M059J (cell line): ENCODE data around the gene ANO3. TPM values are rescaled to one million over a fixed set of nuclear protein-coding genes. Genes with fewer than 3 reads are reported as not detected.
"Not testable (repeated sequence)": the region's sequence is repeated elsewhere in the genome, so short reads cannot be mapped to it uniquely, and the experiment has no call there.

Source experiments
- DNase-seq: peaks from one replicate; pipeline ENCODE4 v3.0.0-alpha.2; 2012; ENCODE audit warnings: low read depth
- total RNA-seq: library from RNA; depleted of rRNA; stranded (reverse); fragments of >200 nt; shearing (Covaris generic); gene quantifications from 2 replicates; pipeline ENCODE4 v1.2.3, GENCODE V29; 2014; rRNA removed

The ANO3 gene
- total RNA-seq, result 0.30 and 0.34 TPM in 2 replicates

- peak; percentile 73 for DNase-seq
Observed at GRCh38 chr11:26331911-26332571, at the start of gene ANO3. TSS of gene ANO3 (plus strand) at chr11:26332130. CDS start at chr11:26332276, 146 bp downstream.

DNA sequence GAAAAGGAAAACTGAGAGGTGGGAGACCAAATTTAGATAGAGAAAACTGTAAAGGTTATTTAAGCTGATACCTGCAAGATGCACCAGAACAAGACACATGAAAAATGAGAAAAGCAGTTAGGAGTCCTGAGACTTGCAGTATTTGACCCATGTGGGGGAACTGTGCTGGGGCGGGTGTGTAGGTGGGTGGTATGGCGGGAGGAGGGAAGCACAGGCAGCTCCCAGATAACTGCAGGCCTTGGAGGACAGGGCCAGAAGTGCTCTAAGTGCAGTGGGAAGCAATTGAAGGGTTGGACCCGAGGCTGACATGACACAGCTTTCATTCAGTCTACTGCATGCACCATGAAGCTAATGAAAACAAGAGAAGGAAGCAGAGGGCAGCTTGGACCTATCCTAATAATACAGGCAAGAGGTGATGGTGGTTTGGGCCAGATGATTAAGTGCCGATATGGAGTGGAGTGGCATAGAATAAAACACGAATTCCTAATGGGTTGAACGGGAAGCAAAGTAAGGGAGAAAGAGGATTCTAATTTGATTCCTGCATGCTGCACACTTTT, 48.0 kb upstream of the ANO3 start:
- DNase-seq, result no peak

- no peak for DNase-seq
Observed at GRCh38 chr11:26285608-26286007, 46.3 kb upstream of the ANO3 start.

DNA sequence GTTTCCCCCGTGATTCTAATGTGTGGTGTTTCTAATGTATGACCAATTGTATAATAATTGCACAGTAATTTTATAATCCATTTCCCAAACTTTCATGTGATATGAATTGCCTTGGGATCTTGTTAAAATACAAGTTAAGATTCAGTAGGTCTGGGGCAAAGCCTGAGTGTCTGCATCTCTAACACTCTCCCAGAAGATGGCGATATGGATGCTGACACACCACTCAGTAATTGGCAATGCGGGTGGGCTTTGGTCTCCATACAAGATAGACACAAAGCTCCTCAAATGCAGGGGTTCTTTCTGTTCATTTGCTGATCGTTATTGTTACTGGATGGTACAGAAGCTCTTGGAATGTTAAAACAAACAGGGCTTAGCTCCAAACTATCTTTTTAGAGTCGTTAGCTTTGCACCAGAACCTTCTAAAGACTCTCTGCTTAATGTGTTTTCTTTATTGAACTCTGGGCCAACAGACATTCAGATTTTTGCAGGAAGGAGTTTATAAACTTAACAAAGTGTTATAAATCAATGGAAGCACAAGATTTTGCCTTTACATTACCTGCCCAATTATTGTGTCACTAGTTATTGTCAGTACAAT, 45.4 kb upstream of the ANO3 start:
- peak; percentile 11 for DNase-seq

- no peak for DNase-seq
Observed at GRCh38 chr11:26287067-26287518, 44.8 kb upstream of the ANO3 start.

DNA sequence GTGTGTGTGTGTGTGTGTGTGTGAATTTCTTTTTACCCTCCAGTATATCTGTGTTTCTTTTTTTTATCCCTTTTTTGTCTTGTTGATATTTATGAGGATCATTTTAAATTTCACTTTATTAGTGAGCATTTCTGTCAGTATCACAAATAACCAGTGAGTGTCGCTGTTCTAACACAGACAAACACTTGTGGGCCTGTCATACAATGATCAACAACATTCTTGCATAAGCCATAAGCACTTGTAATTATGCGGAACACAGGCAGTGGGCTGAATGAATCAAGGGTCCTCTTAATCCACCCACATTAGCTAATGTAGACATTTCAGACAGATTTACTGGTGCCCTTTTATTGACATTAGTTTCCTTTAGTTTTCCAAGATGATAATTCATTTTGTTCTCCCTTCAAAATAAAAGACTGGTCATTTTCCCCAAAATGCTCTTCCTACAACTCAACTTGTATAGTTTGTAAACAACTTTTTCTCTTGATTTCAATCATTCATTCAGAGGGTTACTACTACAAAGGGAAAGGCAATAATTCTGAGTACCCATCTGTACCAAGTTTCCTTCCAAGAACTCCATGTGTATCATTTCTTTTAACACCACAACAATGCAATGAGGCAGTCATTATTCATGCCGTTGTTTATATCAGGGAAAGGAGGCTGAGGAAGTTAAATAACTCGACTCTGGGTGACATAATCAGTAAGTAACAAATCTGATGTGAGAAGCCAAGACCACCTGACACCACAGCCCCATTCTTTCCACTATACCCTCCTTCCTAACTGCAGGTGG, 34.5 kb upstream of the ANO3 start:
- DNase-seq, result peak; percentile 40

- not testable (repeated sequence) for DNase-seq
Observed at GRCh38 chr11:26316372-26316771, 15.6 kb upstream of the ANO3 start.

DNA sequence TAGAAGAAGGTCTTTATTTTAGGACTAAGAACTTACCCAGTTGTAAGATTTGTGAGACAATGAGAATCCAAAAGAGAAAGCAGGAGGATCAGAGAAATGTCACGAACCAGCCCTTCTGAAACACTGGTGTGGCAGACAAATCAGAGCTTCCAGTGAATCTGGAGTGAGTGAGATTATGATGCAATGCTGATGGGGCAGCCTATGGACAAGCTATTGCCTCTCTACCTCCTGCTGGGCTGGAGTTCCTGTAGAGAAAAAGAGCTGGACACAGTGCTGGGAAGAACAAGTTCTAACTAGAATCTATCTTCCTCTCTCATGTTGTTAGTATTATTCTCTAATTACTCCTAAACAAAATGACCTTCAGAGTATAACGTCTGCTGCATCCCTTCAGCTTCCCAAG, 12.0 kb upstream of the ANO3 start:
- DNase-seq, result no peak

- DNase-seq, result no peak
Observed at GRCh38 chr11:26321516-26321915, 10.4 kb upstream of the ANO3 start.

GRCh38 chr11:26322335-26323067, 9.4 kb upstream of the ANO3 start:
- no peak for DNase-seq

DNA sequence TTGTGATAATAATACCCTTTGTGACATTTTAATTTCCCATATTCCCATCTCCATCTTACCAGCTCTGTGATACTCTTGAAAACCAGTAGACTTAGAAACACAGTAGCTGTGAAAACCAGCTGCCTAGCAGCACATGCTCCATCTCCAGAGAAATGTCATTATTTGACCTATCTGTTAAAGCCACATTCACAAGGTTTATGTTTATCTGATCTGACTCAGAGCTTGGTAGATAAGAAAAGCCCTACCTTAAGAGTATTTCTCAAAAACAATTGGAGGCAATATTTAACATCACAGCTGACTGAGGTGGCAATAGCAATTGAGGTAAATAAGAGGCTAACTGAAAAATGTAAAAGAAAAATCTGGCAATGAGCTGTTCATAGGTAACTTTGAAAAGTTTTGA, 8.1 kb upstream of the ANO3 start:
- DNase-seq, result no peak

GRCh38 chr11:26324270-26324669, 7.7 kb upstream of the ANO3 start:
- DNase-seq, result no peak

GRCh38 chr11:26326793-26327400, 5.0 kb upstream of the ANO3 start:
- no peak for DNase-seq

- DNase-seq, result no peak
Observed at GRCh38 chr11:26329206-26329605, 2.7 kb upstream of the ANO3 start.

- DNase-seq, result no peak
Observed at GRCh38 chr11:26330262-26330661, 1.7 kb upstream of the ANO3 start.

DNA sequence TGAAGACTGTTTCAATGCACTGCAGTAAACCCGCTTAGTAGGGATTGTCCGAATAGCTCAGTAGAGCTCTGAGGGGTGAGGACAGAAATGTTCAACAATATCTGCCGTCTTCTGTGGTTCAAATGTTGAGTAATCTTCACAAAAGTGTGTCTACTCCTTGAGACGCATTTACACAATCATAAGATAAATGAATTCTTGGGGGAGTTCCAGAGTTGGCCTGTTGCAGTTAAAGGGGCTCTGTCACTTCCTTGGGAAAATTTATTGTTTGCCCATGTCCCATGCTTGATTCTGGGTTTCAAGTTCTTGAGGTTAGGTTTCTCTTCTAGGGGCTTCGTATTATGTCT, 614 bp downstream of the ANO3 start:
- no peak for DNase-seq

GRCh38 chr11:26333906-26334305, 2.0 kb downstream of the ANO3 start:
- no peak for DNase-seq

GRCh38 chr11:26335903-26336302, 4.0 kb downstream of the ANO3 start:
- no peak for DNase-seq

DNA sequence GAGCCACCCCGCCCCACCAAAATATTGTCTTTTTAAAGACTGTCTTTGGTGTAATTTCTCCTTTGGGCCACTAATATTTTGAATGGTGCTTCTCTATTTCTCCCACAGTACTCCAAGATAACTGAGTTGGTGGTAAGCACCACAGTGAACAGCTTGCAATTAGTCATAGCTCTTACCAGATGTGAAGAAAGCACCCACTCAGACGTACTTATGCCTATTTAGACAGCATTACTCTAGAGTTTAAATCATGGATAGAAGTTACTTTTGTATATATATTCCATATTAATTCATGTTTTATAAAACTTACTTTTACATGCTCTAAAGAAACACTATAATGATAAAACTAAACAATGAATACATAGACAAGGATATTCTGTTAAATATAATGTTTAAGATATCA, 12.7 kb downstream of the ANO3 start:
- DNase-seq, result no peak

- DNase-seq, result no peak
Observed at GRCh38 chr11:26348776-26349175, 16.8 kb downstream of the ANO3 start.

DNA sequence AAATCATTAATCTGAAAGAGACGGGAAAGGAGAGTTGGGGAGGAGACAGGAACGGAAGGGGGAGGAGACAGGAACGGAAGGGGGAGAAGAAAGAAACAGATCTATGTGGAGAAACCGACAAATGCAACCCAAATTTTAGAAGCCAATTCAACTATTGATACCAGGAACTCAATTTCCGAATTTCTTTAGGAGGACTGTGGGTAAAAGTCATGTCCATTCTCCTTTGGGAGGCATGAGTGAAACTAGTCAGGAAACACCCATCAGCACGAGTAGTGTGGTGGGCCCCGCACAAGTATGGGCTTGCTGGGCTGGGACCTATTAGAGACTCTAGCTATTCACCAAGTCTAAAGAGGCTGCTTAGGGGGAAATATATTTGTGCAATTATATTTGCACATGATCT, 18.1 kb downstream of the ANO3 start:
- no peak for DNase-seq

GRCh38 chr11:26353010-26353409, 21.1 kb downstream of the ANO3 start:
- no peak for DNase-seq
